Measurements from ENCODE around the gene RAD54L. TPM values are rescaled to one million over a fixed set of nuclear protein-coding genes. Genes with fewer than 3 reads are reported as not detected.
"Not testable (repeated sequence)": the region's sequence is repeated elsewhere in the genome, so short reads cannot be mapped to it uniquely, and the experiment has no call there.

Gene RAD54L
- total and polyA plus RNA-seq, 2 of the 4 experiments (the other 2 are of a cell fraction), result 4.8 to 10.6 TPM

- not testable (repeated sequence) for DNase-seq; H3K36me3 ChIP-seq (ENCODE audit: control insufficient read depth, insufficient read depth, low read length); H3K18ac ChIP-seq (ENCODE audit: low read depth, low read length)
These were observed 3.7 kb upstream of the RAD54L start for GRCh38 chr1:46243831-46244230.

More at GRCh38 chr1:46243831-46244230, 3.7 kb upstream of the RAD54L start:
- H3K9me3 ChIP-seq (ENCODE audit: control insufficient read depth, insufficient read depth, low read length); H3K4me1 ChIP-seq (ENCODE audit: control insufficient read depth, insufficient read depth, low read length); H2AK5ac ChIP-seq (ENCODE audit: low read depth, low read length); H3K27me3 ChIP-seq (ENCODE audit: control insufficient read depth, insufficient read depth, low read length); H3K56ac ChIP-seq (ENCODE audit: extremely low read depth, insufficient read depth, low read length); H3K9me1 ChIP-seq (ENCODE audit: insufficient read depth, low read length); in situ Hi-C loops (cut with MboI; ENCODE audit: low sequenced_read_pairs); POLR2A ChIA-PET (ENCODE audit: unreplicated experiment); intact Hi-C loops (cut with micrococcal nuclease); H4K91ac ChIP-seq (ENCODE audit: insufficient read depth, low read depth, low read length); H3K4me2 ChIP-seq (ENCODE audit: low read depth, low read length); H2BK20ac ChIP-seq (ENCODE audit: low read depth, low read length); H2AFZ ChIP-seq (replicated peaks; ENCODE audit: low read length, poor library complexity); H2BK5ac ChIP-seq (ENCODE audit: low read depth, low read length, poor library complexity, severe bottlenecking); ATAC-seq (ENCODE audit: low read depth); H3K4ac ChIP-seq (ENCODE audit: low read depth, low read length); H3K23ac ChIP-seq (ENCODE audit: low read depth, low read length); H3K4me3 ChIP-seq (ENCODE audit: insufficient read depth, low read depth, low read length); H4K20me1 ChIP-seq (ENCODE audit: insufficient read depth, low read length); BruUV-seq (replicated peaks); H3K9ac ChIP-seq (ENCODE audit: low read depth, low read length); H3K27ac ChIP-seq (ENCODE audit: insufficient read depth, low read length); H2BK120ac ChIP-seq (ENCODE audit: low read depth, low read length); H4K8ac ChIP-seq (ENCODE audit: low read depth in 2 of 2, low read length in 2 of 2); H2BK15ac ChIP-seq (ENCODE audit: low read depth, low read length); H4K5ac ChIP-seq (ENCODE audit: low read depth, low read length); dilution Hi-C loops (cut with HindIII; ENCODE audit: low sequenced_read_pairs, unreplicated experiment); H2AK9ac ChIP-seq (replicated peaks; ENCODE audit: low read depth, low read length, poor library complexity); H3K14ac ChIP-seq (replicated peaks; ENCODE audit: low read depth, low read length): not testable (repeated sequence)
- WGBS, 2 experiments (ENCODE audit: extremely low coverage in 2 of 2, insufficient read length in 1 of 2), result 86% methylated on average over 1 of the region's 3 CpGs; no CpG with 5 or more reads in 1 of the 2 experiments
- peaks cover 4 to 13% of the 10 kb centered on the region in 2 experiments; a peak in 3 of 4 replicates for H3K79me1 ChIP-seq (ENCODE audit: low read depth in 1 of 2, low read length in 2 of 2)
- CTCF ChIA-PET, result interaction anchor here (0.6 to 2.3 kb wide), 2 partner anchors 9 to 588 kb away, joined by 3 to 9 read pairs; no protein-coding TSS in a partner anchor
